ENCODE data around the gene DUS3L.

The DUS3L gene

DNA sequence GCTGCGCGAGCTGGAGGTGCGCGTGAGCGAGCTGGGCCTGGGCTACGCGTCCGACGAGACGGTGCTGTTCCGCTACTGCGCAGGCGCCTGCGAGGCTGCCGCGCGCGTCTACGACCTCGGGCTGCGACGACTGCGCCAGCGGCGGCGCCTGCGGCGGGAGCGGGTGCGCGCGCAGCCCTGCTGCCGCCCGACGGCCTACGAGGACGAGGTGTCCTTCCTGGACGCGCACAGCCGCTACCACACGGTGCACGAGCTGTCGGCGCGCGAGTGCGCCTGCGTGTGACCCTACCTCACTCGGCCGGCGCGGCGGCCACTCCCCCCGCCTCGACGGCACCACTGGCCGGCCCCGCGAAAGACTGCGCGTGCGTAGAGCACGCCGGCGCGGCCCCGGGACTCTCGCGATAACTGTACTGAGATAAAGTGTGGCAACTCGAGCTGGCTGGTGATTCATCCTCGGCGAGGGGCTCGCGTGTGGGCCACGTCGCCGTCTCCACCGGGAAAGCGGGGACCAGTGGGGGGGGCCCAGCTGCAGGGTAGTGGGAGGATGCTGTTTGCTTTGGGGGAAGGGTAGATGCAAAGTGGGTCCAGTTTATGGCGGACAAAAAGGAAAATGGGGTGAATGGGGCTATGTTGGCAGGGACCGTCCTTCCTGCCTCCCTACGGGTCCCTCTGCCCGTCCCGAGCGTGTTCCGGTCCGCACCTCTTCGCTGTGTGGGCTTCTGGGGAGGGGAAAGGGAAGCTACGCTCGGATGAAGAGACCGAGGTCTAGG, 37.1 kb upstream of the DUS3L start:
- ChIA-PET CTCF (interaction anchor here (0.5 to 1.5 kb wide), 5 partner anchors 17 to 1513 kb away, joined by 3 to 11 read pairs (median 4); no protein-coding TSS in a partner anchor), POLR2A (ENCODE audit: low non-redundant PET) (interaction anchor here (0.5 to 1.9 kb wide), 7 partner anchors 13 to 112 kb away, joined by 3 to 14 read pairs (median 3); partner anchors contain the start of gene NDUFA11)
- TF ChIP-seq, protein P1, sequence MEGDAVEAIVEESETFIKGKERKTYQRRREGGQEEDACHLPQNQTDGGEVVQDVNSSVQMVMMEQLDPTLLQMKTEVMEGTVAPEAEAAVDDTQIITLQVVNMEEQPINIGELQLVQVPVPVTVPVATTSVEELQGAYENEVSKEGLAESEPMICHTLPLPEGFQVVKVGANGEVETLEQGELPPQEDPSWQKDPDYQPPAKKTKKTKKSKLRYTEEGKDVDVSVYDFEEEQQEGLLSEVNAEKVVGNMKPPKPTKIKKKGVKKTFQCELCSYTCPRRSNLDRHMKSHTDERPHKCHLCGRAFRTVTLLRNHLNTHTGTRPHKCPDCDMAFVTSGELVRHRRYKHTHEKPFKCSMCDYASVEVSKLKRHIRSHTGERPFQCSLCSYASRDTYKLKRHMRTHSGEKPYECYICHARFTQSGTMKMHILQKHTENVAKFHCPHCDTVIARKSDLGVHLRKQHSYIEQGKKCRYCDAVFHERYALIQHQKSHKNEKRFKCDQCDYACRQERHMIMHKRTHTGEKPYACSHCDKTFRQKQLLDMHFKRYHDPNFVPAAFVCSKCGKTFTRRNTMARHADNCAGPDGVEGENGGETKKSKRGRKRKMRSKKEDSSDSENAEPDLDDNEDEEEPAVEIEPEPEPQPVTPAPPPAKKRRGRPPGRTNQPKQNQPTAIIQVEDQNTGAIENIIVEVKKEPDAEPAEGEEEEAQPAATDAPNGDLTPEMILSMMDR (conservative IDR thresholded peaks at IDR 0.05; ENCODE audit: low read depth) = no peak
- DNase-seq (ENCODE audit: low spot score) = peak; percentile 98
- peak overlapping the region; percentile 89 for H3K27ac ChIP-seq

DNA sequence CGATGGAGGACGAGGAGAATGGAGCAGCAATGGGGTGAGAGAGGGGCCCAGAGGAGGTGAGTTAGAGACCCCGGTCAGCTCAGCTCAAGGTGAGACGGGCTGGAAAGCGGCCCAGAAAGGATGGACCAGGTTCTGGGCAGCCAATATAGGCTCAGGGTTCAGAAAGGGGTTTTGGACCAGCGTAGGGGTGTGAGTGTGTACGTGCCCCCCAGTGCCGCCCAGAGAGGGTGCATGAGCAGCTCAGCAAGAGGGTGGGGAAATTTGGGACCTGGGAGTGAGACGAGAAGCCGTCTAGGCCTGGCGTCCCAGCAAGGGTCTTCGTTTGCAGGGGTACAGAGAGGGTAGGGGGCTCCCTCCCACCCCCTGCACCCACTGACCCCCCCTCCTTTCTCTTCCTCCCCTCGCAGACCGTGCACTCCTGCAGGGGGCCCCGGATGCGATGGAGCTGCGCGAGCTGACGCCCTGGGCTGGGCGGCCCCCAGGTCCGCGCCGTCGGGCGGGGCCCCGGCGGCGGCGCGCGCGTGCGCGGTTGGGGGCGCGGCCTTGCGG, 36.5 kb upstream of the DUS3L start:
- TF ChIP-seq, protein P1 (conservative IDR thresholded peaks at IDR 0.05; ENCODE audit: low read depth) = no peak
- CTCF ChIA-PET = interaction anchor here (0.5 to 1.5 kb wide), 6 partner anchors 18 to 1514 kb away, joined by 3 to 11 read pairs (median 4); no protein-coding TSS in a partner anchor
- POLR2A ChIA-PET (ENCODE audit: low non-redundant PET) = interaction anchor here (0.6 to 1.9 kb wide), 5 partner anchors 14 to 82 kb away, joined by 3 to 14 read pairs (median 4); partner anchors contain the start of gene NDUFA11
- H3K27ac ChIP-seq = peak overlapping the region; percentile 89
- no peak for DNase-seq (ENCODE audit: low spot score)

DNA sequence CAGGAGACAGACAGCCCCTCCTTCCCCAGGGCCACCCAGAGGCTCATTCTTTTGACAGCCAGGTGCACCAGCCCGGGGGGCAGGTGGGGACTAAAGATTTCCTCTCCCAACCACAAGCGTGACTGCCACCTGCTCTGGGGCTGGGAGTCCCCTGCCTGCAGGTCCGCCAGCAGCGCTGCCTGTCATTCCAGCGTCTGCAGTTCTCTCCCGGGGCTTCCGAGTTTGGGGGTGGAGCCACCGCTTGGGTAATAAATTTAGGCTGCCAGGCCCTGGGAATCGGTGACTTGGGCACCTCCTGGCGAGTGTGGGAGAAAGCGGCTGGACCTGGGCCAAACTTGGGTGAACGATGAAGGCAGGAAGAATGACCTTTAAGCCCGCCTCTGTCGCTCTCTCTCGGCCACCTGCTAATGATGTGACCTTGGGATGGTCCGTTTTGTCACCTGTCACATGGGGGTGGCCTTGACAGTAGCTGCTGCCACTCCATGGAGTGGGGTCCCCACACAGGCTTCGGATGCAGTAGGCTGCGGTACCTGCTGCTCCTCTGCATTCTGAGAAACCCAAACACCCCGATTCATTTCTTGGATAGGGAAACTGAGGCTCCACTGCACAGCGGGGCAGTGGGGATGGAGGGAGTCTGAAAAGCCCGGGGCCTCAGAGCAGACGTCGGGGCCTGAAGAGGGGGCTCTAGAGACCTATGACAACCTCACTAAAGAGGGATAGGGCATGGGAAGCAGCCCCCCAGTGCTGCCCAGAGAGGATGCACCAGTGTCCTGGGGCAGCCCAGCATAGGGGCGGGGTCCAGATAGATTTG, 35.8 kb upstream of the DUS3L start:
- TF ChIP-seq, protein P1 (conservative IDR thresholded peaks at IDR 0.05; ENCODE audit: low read depth) = peak; percentile 27; the same call in 1 of the 2 replicates
- peak; percentile 67 for DNase-seq (ENCODE audit: low spot score)
- peak overlapping the region; percentile 89 for H3K27ac ChIP-seq
- ChIA-PET CTCF (interaction anchor here (1.1 to 1.6 kb wide), 4 partner anchors 18 to 23 kb away, joined by 3 to 11 read pairs (median 4); no protein-coding TSS in a partner anchor), POLR2A (ENCODE audit: low non-redundant PET) (no interaction called here)

GRCh38 chr19:5825178-5825577, 34.2 kb upstream of the DUS3L start:
- H3K27ac ChIP-seq = peak overlapping the region; percentile 32
- no peak for DNase-seq (ENCODE audit: low spot score)
- ChIA-PET CTCF (interaction anchor here (1.6 to 3.2 kb wide), 2 partner anchors 21 kb away, joined by 5 to 20 read pairs; partner anchors contain the start of gene NRTN), POLR2A (ENCODE audit: low non-redundant PET) (interaction anchor here (0.6 kb wide), 2 partner anchors 21 to 49 kb away, joined by 4 to 7 read pairs; no protein-coding TSS in a partner anchor)
- TF ChIP-seq, protein P1 (conservative IDR thresholded peaks at IDR 0.05; ENCODE audit: low read depth) = no peak

DNA sequence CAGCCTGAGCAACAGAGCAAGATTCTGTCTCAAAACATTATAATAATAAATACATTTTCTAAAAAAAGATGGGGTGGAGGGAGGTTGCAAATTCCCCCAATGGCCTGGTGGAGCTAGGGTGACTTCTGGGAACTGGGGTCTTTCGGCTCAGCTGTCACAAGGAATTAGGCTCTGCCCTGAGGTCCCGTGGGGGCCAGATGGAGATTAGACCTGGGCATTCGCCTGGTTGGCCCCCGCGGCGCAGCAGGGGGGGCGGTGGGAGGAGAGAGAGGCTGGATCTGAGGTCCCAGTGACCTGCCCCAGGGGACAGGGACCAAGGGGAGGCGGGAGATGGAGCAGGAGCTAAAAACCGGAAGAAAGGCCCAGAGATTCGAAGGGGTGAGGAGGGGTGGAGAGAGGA, 33.8 kb upstream of the DUS3L start:
- DNase-seq (ENCODE audit: low spot score) = no peak
- POLR2A ChIA-PET (ENCODE audit: low non-redundant PET) = interaction anchor here (0.6 kb wide), 2 partner anchors 20 to 48 kb away, joined by 4 to 7 read pairs; no protein-coding TSS in a partner anchor
- TF ChIP-seq, protein P1 (conservative IDR thresholded peaks at IDR 0.05; ENCODE audit: low read depth) = no peak
- CTCF ChIA-PET = interaction anchor here (3.2 kb wide), 1 partner anchor 21 kb away, joined by 20 read pairs; the partner anchor contains the start of gene NRTN
- H3K27ac ChIP-seq = no peak overlapping the region; the same call in 1 of the 2 replicates
